Adrenal gland (tissue), 5 donors: ENCODE results near the gene SLC6A18.

Experiments used
- CTCF ChIP-seq, 6 experiments: fragments of 450-650 bp in 4 of 6; fragments of 200-600 bp in 2 of 6; sonication (generic) in 1 of 6; IDR thresholded peaks; 1 replicate in 5 of 6; 2 replicates in 1 of 6; pipeline versions ENCODE4 v1.5.1 to v1.8.0; 2016 to 2021; ENCODE audit warnings: antibody characterized with exemption in 6 of 6, mild to moderate bottlenecking in 2 of 6, moderate library complexity in 1 of 6
- POLR2A ChIP-seq, 2 donors: fragments of 450-650 bp; IDR thresholded peaks; one replicate each; pipeline ENCODE4 v1.6.1; 2017; ENCODE audit warnings: antibody characterized with exemption in 2 of 2, mild to moderate bottlenecking in 2 of 2, moderate library complexity in 1 of 2
- donor health status: DM: no; HTN: no; CAD: no.

- TF ChIP-seq CTCF (IDR thresholded peaks at IDR 0.05) (no peak), POLR2A (IDR thresholded peaks at IDR 0.05) (no peak)
Measured at GRCh38 chr5:1292846-1293415, 67.8 kb downstream of the SLC6A18 start.
